T-helper 9 cell (primary cell): ENCODE measurements around the gene SLU7.

Experiments
- DNase-seq: peaks from one replicate; pipeline ENCODE4 v3.0.0-alpha.2; 2020
- total RNA-seq, 2 donors: gene quantifications; one replicate each; lab custom pipeline; 2026; lab: John Stamatoyannopoulos, UW

SLU7 gene
- total RNA-seq: 99.9 to 131 reads per million in 2 donors

DNA sequence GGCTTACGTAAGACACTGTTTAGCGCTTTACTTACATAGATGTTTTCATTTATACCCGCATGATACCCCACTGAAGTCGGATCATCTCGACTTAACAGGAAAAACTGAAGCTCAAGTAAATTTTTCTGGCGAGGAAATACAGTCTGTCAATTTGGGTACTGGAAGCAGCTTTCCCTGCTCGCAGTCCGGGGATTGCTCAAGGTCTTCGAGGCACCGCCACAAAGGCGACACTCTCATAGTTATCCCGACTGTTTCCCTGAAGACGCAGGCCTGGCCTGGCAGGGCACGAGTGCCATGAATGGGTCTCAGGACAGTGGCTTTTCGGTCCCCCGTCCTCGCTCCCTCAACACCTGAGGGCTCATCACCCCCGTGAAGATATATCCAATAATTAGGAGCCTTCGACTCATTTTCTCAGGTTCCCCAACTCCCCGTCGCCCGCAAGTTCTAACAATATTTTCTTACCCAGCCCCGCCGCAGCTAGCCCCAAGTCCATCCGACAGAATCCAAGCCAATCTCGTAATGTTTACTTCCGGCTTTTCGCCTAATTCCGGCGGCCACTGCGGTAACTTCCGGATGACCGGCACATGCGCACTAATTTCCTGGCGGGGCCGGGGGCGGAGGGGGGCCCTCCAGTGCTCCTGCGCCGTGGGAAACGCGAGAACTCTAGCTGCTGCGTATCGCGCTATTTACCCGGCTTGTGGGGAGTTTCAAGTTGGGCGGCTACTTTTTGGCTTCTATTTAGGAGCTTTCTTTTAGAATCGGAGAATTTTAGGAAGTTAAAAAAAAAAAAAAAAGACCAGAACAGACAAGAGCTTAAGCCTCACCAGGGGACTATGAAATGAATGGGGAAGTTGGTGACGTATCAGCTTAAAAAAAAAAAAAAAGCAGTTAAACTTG is at the start of gene SLU7:
SLU7 (minus strand) TSS at position 521 of the 897 bp plus-strand sequence. CDS start 3,787 bp downstream, outside the sequence.
- DNase-seq: peak; percentile 86

DNA sequence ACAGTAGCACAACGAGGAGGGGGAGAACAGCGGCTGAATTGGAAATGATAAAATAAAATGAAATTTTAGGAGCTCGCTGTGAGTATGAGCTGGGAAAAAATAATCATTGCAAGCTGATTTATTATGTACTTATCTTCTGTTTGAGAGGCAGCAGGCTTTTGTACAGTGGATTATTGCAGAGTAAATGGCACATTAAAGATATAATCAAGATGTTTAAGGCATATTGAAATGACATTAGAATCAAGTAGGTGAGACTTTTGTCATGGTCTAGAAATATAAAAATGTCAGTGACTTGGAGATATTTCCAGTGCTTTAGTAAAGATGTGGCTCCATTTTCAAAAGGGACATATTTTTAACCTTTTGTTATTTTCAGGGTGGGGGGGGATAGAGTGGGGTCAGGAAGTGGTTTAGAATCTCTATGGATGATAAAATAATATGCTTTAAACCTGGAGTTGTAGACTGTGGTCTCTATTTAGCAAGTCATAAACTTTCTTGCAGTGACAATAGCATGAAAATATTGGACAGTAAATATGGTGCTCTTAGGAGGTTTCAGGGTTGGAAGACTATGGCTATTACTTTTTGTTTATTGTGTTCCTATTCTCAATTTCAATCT is 49.6 kb upstream of the SLU7 start:
- no peak for DNase-seq

DNA sequence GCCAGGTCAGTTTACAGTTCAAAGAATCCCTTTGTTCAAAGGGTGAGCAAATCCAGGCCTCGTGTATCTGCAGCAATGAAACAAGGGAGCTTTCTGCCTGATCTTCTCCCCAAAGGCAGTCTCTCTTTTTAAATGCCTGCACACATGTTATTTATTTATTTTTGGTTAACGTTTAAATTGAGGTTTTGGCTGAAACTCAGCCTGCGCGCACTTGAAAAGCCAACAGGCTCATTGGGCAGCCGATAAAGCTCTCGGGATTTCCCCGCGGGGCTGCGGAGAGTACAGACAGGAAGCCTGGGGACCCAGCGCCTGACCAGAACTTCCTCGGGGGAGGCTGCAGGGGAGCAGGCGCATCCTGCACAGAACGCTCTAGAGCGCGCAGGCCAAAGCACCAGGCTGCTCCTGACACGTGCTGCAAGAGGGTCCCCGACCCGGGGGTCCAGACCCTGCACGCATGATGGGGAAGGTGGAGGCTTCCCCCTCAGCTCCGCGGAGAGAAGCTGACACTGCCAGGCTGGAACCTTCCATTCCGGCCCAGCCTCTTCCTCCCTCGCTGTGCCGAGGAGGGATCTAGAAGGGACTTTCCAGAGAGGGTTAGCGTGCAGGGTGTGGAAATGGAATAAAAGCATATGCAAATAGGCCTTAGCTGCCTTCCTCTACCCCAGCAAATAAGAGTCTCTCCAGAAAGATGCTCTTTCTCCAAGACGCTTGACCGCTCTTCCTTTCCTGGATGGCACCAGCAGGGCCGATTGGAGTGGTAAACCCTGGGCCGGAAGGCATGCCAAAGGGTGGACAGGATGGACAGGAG is 48.9 kb upstream of the SLU7 start:
- peak; percentile 66 for DNase-seq

DNA sequence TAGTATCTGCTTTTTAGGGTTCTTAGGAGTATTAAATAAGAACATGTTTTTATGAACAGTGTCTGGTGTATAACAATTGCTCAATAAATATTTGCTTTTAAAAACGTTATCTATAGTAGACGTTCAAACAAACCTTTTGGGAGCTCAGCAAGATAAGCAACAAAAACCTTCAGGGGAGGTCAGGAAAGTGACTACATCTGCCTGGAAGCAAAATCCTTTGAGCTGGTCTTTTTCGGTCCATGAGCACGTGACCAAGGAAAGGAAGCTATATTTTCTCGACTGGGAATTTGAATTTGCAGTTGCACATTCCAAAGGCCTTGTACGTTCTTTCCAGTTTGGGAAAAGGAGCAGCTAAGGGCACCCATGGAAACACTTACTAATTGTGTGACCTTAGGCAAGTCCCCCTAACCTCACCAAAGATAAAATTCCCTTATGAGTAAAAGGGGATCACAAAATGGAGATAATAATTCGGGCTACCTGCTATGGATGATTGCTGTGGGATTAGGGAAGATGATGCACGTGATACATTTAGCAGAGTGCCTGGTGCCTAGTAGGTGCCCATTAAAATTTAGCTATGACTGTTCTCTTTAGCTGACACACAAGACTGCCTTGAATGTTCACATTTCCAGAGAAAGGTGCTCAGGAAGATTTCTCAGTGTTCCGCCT is 48.1 kb upstream of the SLU7 start:
- no peak for DNase-seq

DNA sequence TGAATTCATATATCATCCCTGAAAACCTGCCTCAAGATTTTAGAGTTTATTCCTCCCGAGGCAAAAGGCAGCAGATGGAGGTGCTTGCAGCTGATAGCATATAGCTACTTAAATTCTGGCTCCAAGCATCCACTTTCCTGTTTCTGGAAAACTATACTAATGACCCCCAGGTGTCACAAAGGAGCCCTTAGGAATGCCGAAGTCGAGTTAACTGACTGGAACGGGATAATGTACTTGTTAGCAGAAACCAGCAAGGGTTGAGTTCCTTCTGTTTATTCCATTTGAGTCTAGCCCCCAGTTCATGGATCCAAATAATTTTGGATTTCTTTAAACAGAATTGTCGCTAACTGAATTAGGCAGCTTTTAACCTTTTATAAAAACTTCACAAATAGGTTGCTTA is 47.2 kb upstream of the SLU7 start:
- DNase-seq: no peak

DNA sequence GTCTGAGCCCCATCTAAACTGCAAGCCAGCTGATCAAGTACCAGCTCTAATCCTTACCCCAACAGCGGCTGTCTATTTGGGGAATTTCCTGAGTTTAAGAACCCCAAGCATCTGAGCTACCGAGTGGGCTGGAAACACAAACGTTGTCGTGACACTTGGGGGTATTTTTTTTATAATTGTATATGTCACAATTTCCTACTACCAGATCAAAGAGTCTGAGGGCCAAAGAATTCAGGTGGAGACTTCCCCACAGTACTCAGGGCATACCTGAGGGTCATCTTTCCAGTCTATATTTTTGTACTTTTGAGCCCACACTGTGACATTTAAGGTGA is 45.6 kb upstream of the SLU7 start:
- no peak for DNase-seq

DNA sequence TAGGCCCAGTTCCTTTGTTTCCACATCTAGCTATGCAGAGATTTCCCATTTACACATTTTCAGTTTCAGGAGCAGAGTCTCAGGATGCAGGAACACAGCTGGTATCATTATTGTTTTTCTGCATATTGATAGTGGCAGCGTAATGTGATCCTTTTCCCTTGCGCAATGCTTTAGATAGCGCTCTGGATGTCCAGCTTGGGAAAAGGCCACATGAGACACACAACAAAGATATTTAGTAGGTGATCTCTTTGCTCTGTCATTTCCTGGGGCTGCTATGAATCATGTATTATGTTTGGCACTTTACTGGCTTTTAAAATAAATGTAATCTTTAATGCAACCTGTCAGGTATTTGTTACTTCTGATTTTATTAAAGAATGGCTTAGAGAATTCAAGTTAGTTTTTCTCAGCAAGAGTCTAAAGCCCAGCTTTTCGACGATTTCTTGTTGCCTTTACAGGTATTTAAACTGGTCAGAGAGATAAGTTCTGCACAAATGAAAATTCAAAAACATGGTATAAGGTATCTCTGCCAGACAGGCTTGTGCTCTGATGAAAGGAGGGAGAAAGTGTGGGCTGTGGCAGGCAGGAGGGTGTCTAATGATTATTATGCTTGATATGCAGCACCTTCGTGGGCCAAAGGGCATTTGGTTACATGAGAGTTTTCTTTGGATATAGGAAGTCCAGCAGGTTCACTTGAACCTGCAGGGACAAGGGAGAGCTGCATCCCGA is 45.0 kb upstream of the SLU7 start:
- DNase-seq: no peak

DNA sequence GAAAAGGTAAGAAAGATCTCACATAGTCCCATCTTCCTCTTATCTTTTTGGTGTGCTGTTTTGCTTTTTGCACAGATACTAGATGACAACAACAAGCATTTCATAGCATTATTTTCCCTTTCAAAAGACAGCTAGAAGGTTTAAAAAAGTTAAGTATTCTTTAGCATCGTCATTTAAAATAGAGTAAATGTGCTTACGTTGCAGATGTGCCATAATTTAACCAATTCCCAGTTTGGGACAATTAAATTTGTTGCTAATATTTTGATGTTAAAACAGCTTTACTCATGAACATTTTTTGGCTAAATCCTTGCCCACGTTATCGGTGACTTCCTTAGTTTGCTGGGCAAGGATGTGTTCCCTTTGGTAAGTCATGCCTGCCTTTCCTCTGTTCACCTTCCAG is 44.3 kb upstream of the SLU7 start:
- DNase-seq: no peak

DNA sequence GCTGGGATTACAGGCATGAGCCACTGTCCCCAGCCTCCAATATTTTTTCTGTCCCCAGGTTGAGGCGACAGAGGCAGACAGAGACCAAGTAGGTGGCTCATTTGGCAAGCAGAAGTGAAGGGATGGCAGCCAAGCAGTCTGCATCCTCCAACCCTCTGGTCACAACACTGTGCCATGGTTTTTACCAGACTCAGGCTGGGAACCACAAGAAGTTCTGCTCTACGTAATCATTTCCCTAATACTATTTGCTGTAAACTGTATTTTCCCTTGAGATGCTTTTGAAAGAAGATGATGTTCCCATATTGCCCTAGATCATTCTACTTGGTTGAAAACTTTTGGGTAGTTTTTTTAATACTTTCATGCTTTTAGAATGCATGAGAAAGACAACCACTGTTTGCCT is 43.3 kb upstream of the SLU7 start:
- no peak for DNase-seq

DNA sequence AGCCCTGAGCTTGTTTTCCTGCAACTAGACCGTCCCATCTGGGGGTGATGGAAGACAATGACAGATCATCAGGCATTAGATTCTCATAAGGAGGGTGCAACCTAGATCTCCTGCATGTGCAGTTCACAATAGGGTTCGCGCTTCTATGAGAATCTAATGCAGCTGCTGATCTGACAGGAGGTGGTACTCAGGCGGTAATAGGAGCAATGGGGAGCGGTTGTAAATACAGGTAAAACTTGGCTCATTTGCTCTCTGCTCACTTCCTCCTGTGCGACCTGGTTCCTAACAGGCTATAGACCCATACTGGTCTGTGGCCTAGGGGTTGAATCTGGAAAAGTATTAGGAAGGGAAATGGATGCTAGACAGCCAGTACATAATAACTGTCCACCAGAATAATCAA is 42.5 kb upstream of the SLU7 start:
- no peak for DNase-seq

DNA sequence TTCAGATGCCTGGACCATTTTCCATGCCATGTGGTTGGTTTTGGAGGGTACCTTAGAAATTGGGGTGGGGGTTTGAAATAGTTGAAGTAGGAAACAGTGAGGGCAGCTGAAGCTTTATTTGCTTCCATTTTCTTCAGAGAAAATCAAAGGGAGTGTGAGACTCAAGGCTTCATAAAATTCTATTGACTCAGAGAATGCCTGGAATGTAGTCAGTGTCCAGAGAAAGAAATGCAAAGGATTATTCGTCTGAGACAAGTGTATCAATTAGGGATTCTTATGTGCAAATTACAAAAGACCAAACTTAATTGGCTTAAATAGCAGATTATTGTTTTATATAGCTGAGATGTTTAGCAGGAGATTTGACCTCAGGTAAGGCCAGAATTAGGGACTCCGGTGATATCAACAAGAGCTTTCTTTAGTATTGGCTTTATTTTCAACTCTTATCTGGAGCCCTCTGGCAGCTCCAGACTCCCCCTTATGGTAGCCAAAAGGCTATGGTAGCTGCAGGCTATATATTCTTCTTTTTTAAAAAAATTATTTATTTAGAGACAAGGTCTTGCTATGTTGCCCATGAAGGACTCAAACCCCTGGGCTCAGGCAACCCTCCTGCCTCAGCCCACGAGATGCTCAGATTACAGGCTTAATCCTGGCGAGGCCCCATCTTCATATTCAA is 41.6 kb upstream of the SLU7 start:
- DNase-seq: no peak

DNA sequence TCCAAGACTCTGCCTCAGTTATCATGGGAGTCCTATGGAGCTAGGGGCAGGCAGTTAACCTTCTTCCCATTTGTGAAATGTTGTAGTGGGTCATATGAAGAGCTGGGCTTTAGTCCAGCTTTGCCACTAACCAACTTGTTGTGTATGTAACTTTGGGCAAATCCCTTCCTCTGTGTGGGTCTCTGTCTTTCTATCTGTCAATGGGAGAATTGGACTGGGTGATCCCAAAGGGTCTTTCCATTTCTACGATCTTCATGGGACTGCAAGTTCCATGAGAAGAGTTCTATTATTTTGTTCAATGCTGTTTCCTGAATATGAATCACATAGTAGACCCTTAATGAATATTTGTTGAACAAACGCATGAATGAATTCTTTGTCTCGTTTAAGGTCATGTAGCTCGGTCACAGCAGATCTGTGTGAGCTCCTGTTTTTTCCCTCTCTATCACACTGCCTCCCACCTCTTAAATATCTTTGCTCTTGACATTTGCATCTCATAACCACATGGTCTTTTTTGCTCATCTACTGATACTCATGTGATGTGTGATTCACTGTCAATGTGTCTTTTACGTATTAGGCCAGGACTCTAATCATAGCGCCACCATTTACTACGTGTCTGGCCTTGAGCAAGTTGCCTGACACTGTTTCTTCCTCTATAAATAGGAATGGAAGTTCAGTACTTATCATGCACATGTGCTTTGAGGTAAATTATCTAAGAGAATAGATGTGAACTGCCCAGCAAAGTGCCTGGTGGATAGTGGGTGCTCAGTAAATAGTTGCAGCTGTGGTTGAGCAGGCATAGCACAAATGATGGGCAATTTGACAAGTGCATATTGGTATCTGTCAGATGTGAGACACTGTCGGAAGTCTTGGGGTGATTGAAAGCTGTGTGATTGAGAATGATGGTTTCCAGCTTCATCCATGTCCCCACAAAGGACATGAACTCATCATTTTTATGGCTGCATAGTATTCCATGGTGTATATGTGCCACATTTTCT is 40.2 kb upstream of the SLU7 start:
- DNase-seq: no peak

DNA sequence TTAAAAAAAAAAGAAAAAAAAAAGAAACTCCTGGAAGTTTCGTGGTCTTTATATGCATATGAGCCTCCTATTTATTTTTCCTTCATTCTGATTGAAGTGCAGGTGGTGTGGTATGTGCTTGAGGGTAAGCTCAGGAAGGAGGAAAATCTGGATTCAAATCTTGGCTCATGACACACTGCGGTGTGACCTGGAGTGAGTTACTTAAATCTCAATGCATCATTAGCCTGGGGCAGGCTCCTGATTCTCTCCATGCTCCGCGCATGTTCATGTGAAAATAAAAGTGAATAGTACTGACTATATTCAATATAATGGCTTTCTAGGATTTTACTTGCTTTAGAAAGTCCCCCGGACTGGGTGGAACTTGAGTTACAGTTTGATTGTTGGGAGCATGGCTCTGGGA is 38.4 kb upstream of the SLU7 start:
- no peak for DNase-seq

DNA sequence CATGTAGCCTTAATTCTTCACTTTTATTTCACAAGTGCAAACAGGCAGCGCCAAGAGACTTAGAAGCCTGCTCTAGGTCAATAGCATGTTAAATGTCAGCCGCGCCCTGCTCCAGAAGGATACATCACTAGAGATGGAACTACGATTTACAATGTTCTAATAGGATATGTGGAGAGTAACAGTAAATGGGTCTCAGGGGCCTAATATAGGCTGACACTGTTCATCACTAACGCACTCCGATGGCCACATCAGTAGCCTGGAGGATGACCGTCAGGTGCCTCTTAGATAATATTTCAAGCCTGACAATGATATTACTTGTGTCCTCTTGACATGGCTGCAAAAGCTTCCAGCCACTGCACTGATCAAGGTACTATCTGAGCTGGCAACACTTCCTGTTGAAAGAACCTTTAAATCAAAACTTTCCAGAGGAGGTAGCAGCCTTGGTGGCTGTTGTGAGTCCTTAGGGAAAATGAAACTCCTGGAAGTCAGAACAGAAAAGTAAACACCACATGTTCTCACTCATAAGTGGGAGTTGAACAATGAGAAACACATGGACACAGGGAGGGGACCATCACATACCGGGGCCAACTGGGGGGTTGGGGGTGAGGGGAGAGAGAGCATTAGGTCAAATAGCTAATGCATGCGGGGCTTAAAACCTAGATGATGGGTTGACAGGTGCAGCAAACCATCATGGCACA is 37.7 kb upstream of the SLU7 start:
- no peak for DNase-seq

DNA sequence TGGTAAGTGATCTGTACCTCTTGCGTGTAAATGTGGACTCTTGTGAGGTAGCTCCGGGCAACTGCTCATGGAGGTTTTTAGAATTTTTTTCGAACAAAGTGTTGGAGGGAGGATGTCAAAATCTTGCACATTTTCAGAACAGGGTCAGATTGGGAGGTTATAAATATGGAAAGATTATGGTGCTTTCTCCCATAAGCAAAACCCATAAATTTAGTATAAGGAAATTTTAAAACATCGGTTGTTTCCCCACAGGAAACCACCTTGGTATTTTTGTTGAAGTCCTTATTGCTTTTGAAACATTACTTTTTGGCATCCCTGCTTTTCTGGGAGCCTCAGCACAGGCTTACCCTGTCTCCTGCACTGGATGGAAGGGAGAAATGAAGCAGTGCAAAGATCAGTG is 36.7 kb upstream of the SLU7 start:
- no peak for DNase-seq

DNA sequence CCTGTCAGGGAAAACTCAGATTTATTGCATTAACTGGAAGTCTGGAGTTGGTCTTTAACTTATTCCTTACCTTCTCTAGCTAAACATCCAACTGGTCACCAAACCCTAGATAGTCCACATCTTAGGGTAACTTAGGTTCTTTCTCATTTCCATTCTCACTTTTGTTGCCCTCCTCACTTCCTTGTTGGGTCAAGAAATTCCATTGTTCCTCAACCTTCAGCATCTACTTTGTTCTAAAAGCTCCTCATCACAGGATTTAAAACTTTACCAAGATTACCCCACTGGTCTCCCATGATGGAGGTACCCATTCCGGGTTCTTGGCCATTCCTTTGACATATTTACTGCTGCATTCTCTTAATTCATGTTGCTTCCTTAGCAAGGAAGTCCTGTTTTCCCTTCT is 34.9 kb upstream of the SLU7 start:
- DNase-seq: no peak

DNA sequence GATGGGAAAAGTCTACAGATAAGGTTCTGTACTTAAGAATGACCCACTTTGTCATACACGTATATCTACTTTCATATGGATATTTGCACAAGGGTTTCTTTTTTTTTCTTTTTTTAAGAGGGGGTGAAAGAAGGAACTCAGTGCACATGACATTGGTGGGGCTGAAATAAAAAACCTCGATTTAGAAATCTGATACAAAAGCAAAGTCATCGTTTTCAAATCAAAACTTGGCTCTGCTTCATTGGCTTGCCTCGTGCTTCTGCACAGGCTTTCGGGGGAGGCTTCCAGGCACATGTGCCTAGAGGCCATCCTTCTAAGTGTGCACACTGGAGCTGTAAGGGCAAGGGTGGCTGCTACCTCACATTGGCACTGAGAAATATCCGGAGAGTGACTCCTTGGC is 33.9 kb upstream of the SLU7 start:
- no peak for DNase-seq

DNA sequence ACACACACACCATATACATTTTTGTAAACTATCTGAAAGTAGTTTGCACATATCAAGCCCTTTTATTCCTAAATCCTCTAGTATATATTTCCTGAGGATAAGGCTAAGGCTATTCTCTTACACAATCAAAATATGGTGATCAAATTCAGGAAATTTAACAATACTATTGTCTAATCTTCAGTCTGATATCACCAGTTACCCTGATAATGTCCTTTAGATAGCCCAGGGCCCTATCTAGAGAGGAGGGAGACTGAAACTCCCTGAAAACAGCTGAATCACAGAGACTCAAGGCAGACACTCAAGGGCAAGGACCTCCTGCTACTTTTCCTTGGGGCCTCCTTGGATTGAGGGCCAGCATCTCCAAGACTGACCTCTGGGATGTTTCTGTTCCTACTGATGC is 33.2 kb upstream of the SLU7 start:
- no peak for DNase-seq

DNA sequence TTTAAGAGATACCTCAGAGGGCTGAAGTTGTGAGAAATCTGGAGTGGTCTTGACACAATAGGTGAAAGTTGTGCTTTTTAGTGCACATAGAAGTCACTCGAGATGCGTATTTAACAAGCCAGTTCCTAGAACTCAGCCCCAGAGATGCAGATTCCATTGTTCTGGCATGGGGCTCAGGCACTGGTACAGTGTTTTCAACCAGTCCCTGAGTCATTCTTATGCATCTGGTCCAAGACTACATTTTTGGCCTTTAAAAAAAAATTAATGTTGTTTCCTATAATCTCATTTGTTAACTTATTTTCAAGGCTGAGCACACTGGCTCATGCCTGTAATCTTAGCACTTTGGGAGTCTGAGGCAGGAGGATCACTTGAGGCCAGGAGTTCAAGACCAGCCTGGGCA is 32.4 kb upstream of the SLU7 start:
- DNase-seq: no peak
